GM23338 (cell line): ENCODE data around the gene IGFBP5. TPM values are rescaled to one million over a fixed set of nuclear protein-coding genes. Genes with fewer than 3 reads are reported as not detected.

Experiments
- ATAC-seq: fragments of 200-7000 bp; cut with Tn5 transposase; 3 replicates; pipeline ENCODE4 v1.9.1; 2020
- DNase-seq: peaks from one replicate; pipeline ENCODE4 v3.0.0-alpha.2; 2015; ENCODE audit warnings: low spot score
- H2AFZ ChIP-seq: fragments of 200-600 bp; sonication (generic); 2 replicates; pipeline ENCODE4 v1.8.0; 2016; ENCODE audit warnings: antibody characterized with exemption, mild to moderate bottlenecking, moderate library complexity
- H3F3A ChIP-seq: fragments of 200-600 bp; sonication (generic); replicated peaks from 2 replicates; pipeline ENCODE4 v1.8.0; 2017; ENCODE audit warnings: antibody characterized with exemption, mixed run types, low read depth
- H3K27ac ChIP-seq: fragments of 200-600 bp; sonication (generic); 2 replicates; pipeline ENCODE4 v1.6.1; 2016; ENCODE audit warnings: low read depth
- H3K27me3 ChIP-seq: fragments of 200-600 bp; sonication (generic); 2 replicates; pipeline ENCODE4 v1.8.0; 2016; ENCODE audit warnings: mild to moderate bottlenecking, mixed run types, moderate library complexity; ENCODE audit not compliant: insufficient read depth
- H3K36me3 ChIP-seq: fragments of 200-600 bp; sonication (generic); 2 replicates; pipeline ENCODE4 v1.8.0; 2016; ENCODE audit warnings: mild to moderate bottlenecking; ENCODE audit not compliant: insufficient read depth
- H3K4me1 ChIP-seq: fragments of 200-600 bp; sonication (generic); 2 replicates; pipeline ENCODE4 v1.8.0; 2016; ENCODE audit warnings: mild to moderate bottlenecking, moderate library complexity; ENCODE audit not compliant: insufficient read depth
- H3K4me2 ChIP-seq: fragments of 200-600 bp; sonication (generic); 2 replicates; pipeline ENCODE4 v1.7.1; 2017; ENCODE audit warnings: mixed run types
- H3K4me3 ChIP-seq: fragments of 200-600 bp; sonication (generic); 2 replicates; pipeline ENCODE4 v1.6.1; 2016; ENCODE audit warnings: mixed run types
- H3K79me2 ChIP-seq: fragments of 200-600 bp; sonication (generic); replicated peaks from 2 replicates; pipeline ENCODE4 v1.8.0; 2017; ENCODE audit warnings: mild to moderate bottlenecking; ENCODE audit not compliant: insufficient read depth
- H3K9me2 ChIP-seq: fragments of 200-600 bp; sonication (generic); 2 replicates; pipeline ENCODE4 v1.8.0; 2017; ENCODE audit not compliant: insufficient read depth
- H4K20me1 ChIP-seq: fragments of 200-600 bp; sonication (generic); replicated peaks from 2 replicates; pipeline ENCODE4 v1.8.0; 2017; ENCODE audit warnings: mild to moderate bottlenecking; ENCODE audit not compliant: insufficient read depth
- H3K27ac Mint-ChIP-seq: 2 replicates; pipeline ENCODE4 v1.8.0; 2020; ENCODE audit warnings: inconsistent platforms, mild to moderate bottlenecking, moderate library complexity, mixed read lengths
- H3K27me3 Mint-ChIP-seq: 3 replicates; pipeline ENCODE4 v1.8.0; 2022; ENCODE audit warnings: low read depth, mild to moderate bottlenecking, moderate library complexity, mixed read lengths, inconsistent platforms; ENCODE audit not compliant: insufficient read depth, poor library complexity
- H3K36me3 Mint-ChIP-seq: 3 replicates; pipeline ENCODE4 v1.8.0; 2021; ENCODE audit warnings: low read depth, mild to moderate bottlenecking, inconsistent platforms, moderate library complexity, mixed read lengths
- H3K4me1 Mint-ChIP-seq: 3 replicates; pipeline ENCODE4 v1.8.0; 2020; ENCODE audit warnings: mild to moderate bottlenecking, inconsistent platforms, mixed read lengths
- H3K4me3 Mint-ChIP-seq: 3 replicates; pipeline ENCODE4 v1.8.0; 2021; ENCODE audit warnings: moderate library complexity, mild to moderate bottlenecking, inconsistent platforms, mixed read lengths
- H3K9me3 Mint-ChIP-seq: 3 replicates; pipeline ENCODE4 v1.8.0; 2020; ENCODE audit warnings: moderate library complexity, mild to moderate bottlenecking, inconsistent platforms, mixed read lengths
- CREB1 ChIP-seq: fragments of 250-450 bp; sonication (Bioruptor Pico); IDR thresholded peaks from 2 replicates; pipeline ENCODE4 v1.5.0; 2020; ENCODE audit warnings: low read depth, mild to moderate bottlenecking, moderate library complexity
- STAT1 ChIP-seq: IDR thresholded peaks from one replicate; pipeline ENCODE4 v1.6.1; 2016; ENCODE audit warnings: antibody characterized with exemption; ENCODE audit not compliant: unreplicated experiment
- ZNF114 ChIP-seq: fragments of 250-450 bp; sonication (Bioruptor Pico); IDR thresholded peaks from 2 replicates; pipeline ENCODE4 v1.5.0; 2020; ENCODE audit warnings: mild to moderate bottlenecking, moderate library complexity
- ZNF331 ChIP-seq: fragments of 250-450 bp; sonication (Bioruptor Pico); IDR thresholded peaks from 2 replicates; pipeline ENCODE4 v1.5.0; 2020; ENCODE audit warnings: low read depth, mild to moderate bottlenecking, moderate library complexity
- polyA plus RNA-seq: library from polyadenylated mRNA; unstranded; fragments of >200 nt; fragmentation: Nextera tagmentation; extraction: Ambion mirVana; gene quantifications from 2 replicates; pipeline ENCODE4 v1.2.1, GENCODE V29; 2016
- total RNA-seq: library from RNA; depleted of rRNA; stranded (reverse); fragments of >200 nt; shearing (Covaris generic); gene quantifications from 2 replicates; pipeline ENCODE4 v1.2.3, GENCODE V29; 2014
- TF ChIP-seq, protein P1 (sequence below): fragments of 250-450 bp; sonication (Bioruptor Pico); IDR thresholded peaks from 2 replicates; pipeline ENCODE4 v1.5.0; 2020; ENCODE audit warnings: mild to moderate bottlenecking, moderate library complexity

IGFBP5 gene
- total and polyA plus RNA-seq, 2 experiments from 2014 or later, result 0.70 to 2.5 TPM

DNA sequence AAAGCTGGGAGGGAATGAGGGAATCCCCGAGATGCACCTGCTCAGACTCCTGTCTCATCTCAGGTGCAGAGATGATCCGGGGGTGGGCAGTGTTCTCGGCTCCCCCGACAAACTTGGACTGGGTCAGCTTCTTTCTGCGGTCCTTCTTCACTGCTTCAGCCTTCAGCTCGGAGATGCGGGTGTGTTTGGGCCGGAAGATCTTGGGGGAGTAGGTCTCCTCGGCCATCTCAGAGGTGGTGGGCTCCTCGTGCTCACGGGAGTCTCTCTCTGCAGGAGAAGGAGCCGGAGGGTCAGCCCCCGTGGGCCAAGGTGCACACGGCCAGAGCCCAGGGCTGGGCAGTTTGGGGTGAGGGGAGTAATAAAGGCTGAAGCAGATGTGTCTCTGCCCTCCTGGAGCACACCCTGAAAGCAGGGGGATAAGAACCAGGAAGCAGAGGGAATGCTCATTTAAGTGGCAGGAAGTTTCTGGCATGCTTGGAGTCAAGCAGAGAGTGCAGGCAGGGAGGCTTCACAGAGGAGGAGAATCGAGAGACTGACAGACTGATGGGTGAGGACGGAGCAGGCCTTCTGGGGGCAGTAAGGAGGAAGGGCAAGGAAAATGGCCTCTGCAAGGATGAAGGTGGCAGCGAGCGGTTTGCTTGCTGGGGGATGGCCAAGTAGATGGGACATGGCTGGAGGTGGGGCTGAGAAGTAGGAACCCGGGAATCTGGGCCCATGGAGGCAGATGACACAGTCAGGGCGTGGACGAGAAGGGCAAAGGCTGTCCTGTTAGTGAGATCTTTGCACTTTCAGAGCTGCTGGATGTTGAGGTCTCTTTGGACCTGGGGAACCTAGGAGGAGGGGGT lies 16.3 kb downstream of the IGFBP5 start (continued):
- TF ChIP-seq, protein P1, sequence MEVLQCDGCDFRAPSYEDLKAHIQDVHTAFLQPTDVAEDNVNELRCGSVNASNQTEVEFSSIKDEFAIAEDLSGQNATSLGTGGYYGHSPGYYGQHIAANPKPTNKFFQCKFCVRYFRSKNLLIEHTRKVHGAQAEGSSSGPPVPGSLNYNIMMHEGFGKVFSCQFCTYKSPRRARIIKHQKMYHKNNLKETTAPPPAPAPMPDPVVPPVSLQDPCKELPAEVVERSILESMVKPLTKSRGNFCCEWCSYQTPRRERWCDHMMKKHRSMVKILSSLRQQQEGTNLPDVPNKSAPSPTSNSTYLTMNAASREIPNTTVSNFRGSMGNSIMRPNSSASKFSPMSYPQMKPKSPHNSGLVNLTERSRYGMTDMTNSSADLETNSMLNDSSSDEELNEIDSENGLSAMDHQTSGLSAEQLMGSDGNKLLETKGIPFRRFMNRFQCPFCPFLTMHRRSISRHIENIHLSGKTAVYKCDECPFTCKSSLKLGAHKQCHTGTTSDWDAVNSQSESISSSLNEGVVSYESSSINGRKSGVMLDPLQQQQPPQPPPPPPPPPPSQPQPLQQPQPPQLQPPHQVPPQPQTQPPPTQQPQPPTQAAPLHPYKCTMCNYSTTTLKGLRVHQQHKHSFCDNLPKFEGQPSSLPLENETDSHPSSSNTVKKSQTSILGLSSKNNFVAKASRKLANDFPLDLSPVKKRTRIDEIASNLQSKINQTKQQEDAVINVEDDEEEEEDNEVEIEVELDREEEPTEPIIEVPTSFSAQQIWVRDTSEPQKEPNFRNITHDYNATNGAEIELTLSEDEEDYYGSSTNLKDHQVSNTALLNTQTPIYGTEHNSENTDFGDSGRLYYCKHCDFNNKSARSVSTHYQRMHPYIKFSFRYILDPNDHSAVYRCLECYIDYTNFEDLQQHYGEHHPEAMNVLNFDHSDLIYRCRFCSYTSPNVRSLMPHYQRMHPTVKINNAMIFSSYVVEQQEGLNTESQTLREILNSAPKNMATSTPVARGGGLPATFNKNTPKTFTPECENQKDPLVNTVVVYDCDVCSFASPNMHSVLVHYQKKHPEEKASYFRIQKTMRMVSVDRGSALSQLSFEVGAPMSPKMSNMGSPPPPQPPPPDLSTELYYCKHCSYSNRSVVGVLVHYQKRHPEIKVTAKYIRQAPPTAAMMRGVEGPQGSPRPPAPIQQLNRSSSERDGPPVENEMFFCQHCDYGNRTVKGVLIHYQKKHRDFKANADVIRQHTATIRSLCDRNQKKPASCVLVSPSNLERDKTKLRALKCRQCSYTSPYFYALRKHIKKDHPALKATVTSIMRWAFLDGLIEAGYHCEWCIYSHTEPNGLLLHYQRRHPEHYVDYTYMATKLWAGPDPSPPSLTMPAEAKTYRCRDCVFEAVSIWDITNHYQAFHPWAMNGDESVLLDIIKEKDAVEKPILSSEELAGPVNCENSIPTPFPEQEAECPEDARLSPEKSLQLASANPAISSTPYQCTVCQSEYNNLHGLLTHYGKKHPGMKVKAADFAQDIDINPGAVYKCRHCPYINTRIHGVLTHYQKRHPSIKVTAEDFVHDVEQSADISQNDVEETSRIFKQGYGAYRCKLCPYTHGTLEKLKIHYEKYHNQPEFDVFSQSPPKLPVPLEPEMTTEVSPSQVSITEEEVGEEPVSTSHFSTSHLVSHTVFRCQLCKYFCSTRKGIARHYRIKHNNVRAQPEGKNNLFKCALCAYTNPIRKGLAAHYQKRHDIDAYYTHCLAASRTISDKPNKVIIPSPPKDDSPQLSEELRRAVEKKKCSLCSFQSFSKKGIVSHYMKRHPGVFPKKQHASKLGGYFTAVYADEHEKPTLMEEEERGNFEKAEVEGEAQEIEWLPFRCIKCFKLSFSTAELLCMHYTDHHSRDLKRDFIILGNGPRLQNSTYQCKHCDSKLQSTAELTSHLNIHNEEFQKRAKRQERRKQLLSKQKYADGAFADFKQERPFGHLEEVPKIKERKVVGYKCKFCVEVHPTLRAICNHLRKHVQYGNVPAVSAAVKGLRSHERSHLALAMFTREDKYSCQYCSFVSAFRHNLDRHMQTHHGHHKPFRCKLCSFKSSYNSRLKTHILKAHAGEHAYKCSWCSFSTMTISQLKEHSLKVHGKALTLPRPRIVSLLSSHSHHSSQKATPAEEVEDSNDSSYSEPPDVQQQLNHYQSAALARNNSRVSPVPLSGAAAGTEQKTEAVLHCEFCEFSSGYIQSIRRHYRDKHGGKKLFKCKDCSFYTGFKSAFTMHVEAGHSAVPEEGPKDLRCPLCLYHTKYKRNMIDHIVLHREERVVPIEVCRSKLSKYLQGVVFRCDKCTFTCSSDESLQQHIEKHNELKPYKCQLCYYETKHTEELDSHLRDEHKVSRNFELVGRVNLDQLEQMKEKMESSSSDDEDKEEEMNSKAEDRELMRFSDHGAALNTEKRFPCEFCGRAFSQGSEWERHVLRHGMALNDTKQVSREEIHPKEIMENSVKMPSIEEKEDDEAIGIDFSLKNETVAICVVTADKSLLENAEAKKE, result no peak
- no peak for TF ChIP-seq CREB1 (CRISPR knock-in tag)
- TF ChIP-seq ZNF114, result no peak

- H3K4me1 Mint-ChIP-seq, result peaks cover 30% of the 10 kb centered on the region
- peaks cover 15% of the 10 kb centered on the region for H3K27me3 Mint-ChIP-seq
- H3K4me2 ChIP-seq, result no peak overlapping the region
- H3K36me3 ChIP-seq, result no peaks in the 10 kb centered on the region
- no peaks in the 10 kb centered on the region for H3K9me3 Mint-ChIP-seq
- H3K4me3 ChIP-seq, result no peak overlapping the region
- H3K27ac ChIP-seq, result no peak overlapping the region
- no peak for ATAC-seq
- H3K36me3 Mint-ChIP-seq, result no peaks in the 10 kb centered on the region
- no peak overlapping the region for H2AFZ ChIP-seq
- H3K4me1 ChIP-seq, result peaks cover 3% of the 10 kb centered on the region; the same call in 1 of the 2 replicates
- no peaks in the 10 kb centered on the region for H3K9me2 ChIP-seq
- no peaks in the 10 kb centered on the region for H3F3A ChIP-seq
- no peak overlapping the region for H3K27ac Mint-ChIP-seq
- DNase-seq, result no peak
- no peaks in the 10 kb centered on the region for H4K20me1 ChIP-seq
- no peaks in the 10 kb centered on the region for H3K27me3 ChIP-seq
- H3K4me3 Mint-ChIP-seq, result no peak overlapping the region
- H3K79me2 ChIP-seq, result no peaks in the 10 kb centered on the region
- TF ChIP-seq, protein P1, result no peak
- TF ChIP-seq ZNF331 (CRISPR knock-in tag) (no peak), STAT1 (no peak)
These were observed 17.3 kb downstream of the IGFBP5 start for GRCh38 chr2:216678098-216678465.
